CD4-positive, alpha-beta T cell treated with Interleukin-17A for 1 hour (primary cell): ENCODE measurements around the gene MIXL1.
"Not testable (repeated sequence)": the region's sequence is repeated elsewhere in the genome, so short reads cannot be mapped to it uniquely, and the experiment has no call there.

Source experiments
- DNase-seq: peaks from one replicate; pipeline ENCODE4 v3.0.0-alpha.2; 2020

Gene MIXL1

DNA sequence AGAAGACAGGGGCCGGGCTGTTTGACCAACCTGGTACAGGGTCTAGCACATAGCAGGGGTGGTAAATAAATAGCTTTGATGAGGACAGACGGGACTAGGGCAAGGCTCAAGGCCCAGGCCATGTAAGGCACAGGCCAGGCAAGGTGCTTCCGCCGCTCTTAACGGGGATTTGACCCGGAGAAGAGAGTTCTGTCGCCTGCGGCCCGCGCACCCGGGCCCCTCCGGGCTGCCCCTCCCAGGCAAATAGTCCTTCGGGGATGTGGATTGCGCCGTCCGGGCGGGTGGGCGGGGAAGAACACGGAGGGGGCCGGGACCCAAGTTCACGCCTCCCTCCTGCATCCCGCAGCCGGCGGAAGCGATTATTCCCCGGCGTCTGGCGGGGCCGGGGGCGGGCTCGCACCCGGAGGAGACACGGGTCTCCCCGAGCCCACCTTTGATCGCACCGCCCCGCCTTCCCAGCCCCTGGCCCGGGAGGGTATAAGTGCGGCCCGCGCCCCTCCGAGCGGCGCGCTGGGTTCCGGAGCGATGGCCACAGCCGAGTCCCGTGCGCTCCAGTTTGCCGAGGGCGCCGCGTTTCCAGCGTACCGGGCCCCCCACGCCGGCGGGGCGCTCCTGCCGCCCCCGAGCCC is at the start of gene MIXL1:
Gene MIXL1 (plus strand): TSS at position 508 of the 629 bp plus-strand sequence. CDS start 18 bp downstream, at position 526.
- no peak for DNase-seq

DNA sequence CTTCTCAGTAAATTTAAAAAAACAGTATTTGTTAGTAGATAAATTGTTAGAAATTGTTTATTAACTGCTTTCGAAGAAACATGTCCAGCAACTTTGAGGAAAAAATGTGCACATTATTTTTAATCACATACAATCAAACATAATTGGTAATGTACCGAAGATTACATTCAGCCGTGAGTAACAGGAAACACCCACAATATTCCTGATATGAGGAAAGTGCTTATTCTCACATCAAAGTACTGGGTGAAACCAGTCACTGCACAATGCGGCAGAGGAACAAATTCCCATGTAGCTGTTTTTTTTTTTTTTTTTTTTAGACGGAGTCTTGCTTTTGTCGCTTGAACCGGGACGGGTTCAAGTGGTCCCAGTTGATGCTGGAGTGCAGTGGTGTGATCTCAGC is 46.6 kb upstream of the MIXL1 start:
- DNase-seq, result no peak

DNA sequence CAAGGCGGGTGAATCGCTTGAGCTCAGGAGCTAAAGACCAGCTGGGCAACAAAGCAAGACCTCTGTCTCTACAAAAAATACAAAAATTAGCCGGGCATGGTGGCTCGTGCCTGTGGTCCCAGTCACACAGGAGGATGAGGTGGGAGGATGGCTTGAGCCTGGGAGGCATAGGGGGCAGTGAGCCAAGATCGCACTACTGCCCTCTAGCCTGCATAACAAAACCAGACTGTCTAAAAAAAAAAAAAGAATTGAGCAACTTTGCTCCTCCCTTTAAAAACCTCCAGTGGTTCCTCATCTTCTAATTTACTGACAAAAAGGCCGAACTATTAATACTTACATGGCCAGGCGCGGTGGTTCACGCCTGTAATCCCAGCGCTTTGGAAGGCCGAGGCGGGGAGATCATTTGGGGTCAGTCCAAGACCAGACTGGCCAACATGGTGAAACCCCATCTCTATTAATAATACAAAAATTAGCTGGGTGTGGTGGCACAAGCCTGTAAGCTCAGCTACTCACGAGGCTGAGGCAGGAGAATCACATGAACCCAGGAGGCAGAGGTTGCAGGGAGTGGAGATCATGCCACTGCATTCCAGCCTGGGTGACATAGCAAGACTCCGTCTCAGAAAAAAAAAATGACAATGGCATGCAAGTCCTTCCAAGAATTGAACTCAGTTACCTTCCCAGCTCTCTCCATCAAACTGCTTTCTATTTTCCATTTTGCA is 41.3 kb upstream of the MIXL1 start:
- no peak for DNase-seq

- peak; percentile 9 for DNase-seq
Measured at GRCh38 chr1:226185141-226186036, 38.1 kb upstream of the MIXL1 start.

GRCh38 chr1:226186124-226187018 is 37.1 kb upstream of the MIXL1 start, which contains the start of gene ACBD3:
ACBD3 (minus strand) TSS chr1:226186741; CDS start chr1:226186675, 66 bp downstream.
- DNase-seq, result peak; percentile 87

DNA sequence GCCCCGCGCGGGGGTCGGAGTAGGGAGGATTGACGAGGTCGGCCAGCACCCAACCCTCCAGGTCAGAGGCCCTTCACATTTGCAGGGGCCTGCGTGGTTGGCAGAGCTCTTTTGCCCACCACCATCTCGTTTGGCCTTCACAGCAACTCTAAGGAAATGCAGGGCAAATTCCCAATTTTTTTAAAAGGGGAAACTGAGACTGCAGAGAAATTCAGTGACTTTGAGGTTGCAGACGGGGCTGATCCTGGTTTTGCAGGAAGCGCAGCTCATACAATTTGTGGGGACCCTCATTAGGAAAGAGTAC is 36.5 kb upstream of the MIXL1 start:
- DNase-seq, result no peak

GRCh38 chr1:226187380-226187779 is 36.1 kb upstream of the MIXL1 start:
- DNase-seq, result no peak

- no peak for DNase-seq
Measured at GRCh38 chr1:226195144-226195543, 28.3 kb upstream of the MIXL1 start.

GRCh38 chr1:226199971-226200370 is 23.5 kb upstream of the MIXL1 start:
- DNase-seq, result no peak

DNA sequence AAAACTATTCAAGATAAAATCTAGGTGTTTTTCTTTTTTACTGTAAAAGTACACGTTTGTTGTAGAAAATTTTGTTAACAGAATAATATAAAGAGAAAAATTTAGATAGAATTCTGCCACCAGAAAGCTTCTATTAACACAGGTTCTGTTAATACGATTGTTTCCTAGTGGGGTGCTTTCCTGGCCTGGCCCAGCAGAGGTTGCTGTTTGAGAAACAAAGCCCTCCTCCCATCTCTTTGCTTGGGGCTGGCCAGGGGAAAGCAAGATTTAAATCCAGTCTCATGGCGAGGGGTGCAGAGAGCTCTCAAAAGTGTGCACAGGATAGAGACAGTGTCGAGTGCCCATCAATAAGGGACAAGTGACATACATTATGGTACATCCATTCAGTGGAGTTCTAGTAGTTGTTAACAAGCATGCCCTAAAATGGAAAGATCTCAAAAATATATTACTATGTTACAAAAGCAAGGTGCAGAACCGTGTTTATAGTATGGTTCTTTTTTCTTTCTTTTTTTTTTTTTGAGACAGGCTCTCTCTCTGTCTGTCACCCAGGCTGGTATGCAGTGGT is 22.4 kb upstream of the MIXL1 start:
- no peak for DNase-seq

GRCh38 chr1:226202246-226202645 is 21.2 kb upstream of the MIXL1 start:
- no peak for DNase-seq

DNA sequence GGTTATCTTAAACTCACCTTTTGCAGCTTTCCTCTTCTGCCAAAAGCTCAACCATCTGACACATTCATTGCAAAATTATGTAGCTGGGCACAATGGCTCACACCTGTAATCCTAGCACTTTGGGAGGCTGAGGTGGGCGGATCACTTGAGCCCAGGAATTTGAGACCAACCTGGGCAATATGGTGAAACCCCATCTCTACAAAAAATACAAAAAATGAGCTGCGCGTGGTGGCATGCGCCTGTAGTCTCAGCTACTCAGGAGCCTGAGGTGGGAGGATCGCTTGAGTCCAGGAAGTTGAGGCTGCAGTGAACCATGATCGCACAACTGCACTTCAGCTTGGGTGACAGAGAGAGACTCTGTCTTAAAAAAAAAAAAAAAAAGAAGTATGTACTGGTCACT is 20.8 kb upstream of the MIXL1 start:
- not testable (repeated sequence) for DNase-seq

- DNase-seq, result no peak
Measured at GRCh38 chr1:226203240-226203639, 20.2 kb upstream of the MIXL1 start.

- no peak for DNase-seq
Measured at GRCh38 chr1:226203655-226204054, 19.8 kb upstream of the MIXL1 start.

DNA sequence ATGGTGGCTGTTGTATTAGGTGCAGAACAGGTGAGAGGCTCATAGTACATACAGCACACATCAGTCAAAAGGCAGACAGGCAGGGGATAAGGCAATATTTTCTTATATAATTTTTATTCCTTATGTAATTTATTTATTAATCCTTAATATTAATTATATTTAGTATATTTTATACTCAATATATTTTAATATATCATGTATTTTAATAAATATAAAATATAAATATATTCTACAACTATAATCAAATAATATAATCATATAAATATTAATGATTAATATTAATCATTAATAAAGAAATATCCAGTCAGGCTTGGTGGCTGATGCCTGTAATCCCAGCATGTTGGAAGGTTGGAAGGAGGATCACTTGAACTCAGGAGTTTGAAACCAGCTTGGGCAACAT is 19.3 kb upstream of the MIXL1 start:
- DNase-seq, result no peak

DNA sequence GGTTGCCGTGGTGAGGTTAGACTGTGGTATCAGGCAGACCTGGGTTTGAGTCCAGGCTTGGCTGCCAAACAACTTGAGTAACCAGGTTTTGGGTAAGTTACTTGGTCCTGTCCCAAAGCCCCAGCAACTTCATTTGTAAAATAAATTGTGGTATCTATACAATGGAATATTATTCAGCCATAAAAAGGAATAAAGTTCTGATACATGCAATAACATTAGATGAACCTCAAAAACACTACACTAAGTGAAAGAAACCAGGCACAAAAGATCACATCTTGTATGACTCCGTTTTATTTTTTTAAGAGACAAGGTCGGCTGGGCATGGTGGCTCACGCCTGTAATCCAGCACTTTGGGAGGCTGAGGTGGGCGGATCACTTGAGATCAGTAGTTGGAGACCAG is 16.4 kb upstream of the MIXL1 start:
- DNase-seq, result no peak

- DNase-seq, result no peak
Measured at GRCh38 chr1:226209307-226210059, 14.0 kb upstream of the MIXL1 start.

GRCh38 chr1:226210571-226211176 is 12.8 kb upstream of the MIXL1 start:
- no peak for DNase-seq

GRCh38 chr1:226211181-226211821 is 12.2 kb upstream of the MIXL1 start:
- DNase-seq, result no peak

DNA sequence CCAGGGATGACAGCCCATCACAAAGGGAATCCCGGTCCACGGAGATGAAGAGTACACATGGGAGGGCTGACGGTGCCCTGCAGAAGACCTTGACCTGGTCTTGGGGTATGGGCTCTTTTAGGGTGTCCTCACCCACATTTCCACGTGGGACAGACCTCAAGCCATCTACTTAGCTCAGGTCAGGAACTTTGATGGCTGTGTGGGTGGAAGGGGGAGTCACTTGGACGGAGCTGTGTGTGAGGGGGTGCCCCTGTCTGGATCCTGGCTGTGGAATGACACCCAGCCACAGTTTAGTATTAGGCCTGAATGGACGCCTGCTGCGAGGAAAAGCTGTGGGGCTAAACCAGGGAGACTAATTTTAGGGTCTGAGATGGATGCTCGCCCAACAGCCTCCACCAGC is 10.9 kb upstream of the MIXL1 start:
- DNase-seq, result no peak

DNA sequence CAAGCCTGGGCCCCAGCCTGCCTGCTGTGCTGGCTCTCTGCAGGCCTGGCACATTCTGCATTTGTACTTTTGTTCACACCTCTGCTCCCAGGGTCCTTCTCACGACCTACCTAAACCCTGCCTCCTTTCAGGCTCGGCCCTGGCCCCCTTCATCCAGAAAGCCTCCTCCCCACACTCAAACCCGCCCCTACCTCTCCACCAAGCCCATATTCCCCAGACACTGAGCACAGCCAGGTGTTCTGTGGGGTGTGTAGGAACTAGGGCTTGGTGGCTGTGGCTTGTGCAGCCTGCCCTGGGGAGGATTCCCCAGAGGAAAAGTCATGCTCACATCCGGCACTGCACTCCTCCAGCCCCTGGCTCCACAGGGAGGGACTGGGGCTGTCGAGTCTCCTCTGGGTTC is 8.2 kb upstream of the MIXL1 start:
- DNase-seq, result no peak
